Activated naive CD4-positive, alpha-beta T cell treated with anti-CD3 and anti-CD28 coated beads for 36 hours (primary cell): ENCODE results near the gene PPARD. TPM values are rescaled to one million over a fixed set of nuclear protein-coding genes. Genes with fewer than 3 reads are reported as not detected.
A peak's percentile ranks its signal among the peaks of the same experiment; 100 is the strongest.

Experiments used
- CTCF ChIA-PET: fragments of 350-600 bp; sonication (Branson Sonifier 250); formaldehyde crosslinking; loops from one replicate; lab custom pipeline; 2021; ENCODE audit warnings: antibody characterized with exemption; lab: Charles Lee
- DNase-seq: peaks from one replicate; pipeline ENCODE4 v3.0.0-alpha.2; 2020
- H3K27ac Mint-ChIP-seq: one replicate; pipeline ENCODE4 v1.8.0; 2021; ENCODE audit warnings: mild to moderate bottlenecking, mixed read lengths
- H3K27me3 Mint-ChIP-seq: one replicate; pipeline ENCODE4 v1.8.0; 2021; ENCODE audit warnings: low read depth, mixed read lengths
- H3K36me3 Mint-ChIP-seq: one replicate; pipeline ENCODE4 v1.8.0; 2021; ENCODE audit warnings: low read depth, mixed read lengths
- H3K4me1 Mint-ChIP-seq: one replicate; pipeline ENCODE4 v1.8.0; 2021; ENCODE audit warnings: low read depth, mixed read lengths
- H3K4me3 Mint-ChIP-seq: one replicate; pipeline ENCODE4 v1.8.0; 2021; ENCODE audit warnings: mild to moderate bottlenecking, moderate library complexity, mixed read lengths
- H3K9me3 Mint-ChIP-seq: one replicate; pipeline ENCODE4 v1.8.0; 2021; ENCODE audit warnings: mixed read lengths
- intact Hi-C: fragments of 100-400 bp; cut with micrococcal nuclease; formaldehyde crosslinking; loops from one replicate; pipeline ENCODE4 v1.15.1; 2023
- microRNA-seq: library from miRNA; unstranded; fragments of <30 nt; microRNA quantifications from one replicate; pipeline ENCODE4 v1.2.0, GENCODE V29; 2022; ENCODE audit warnings: borderline microRNAs expressed, borderline replicate concordance
- total RNA-seq, 2 experiments: library from RNA; stranded (reverse); gene quantifications; one replicate each; pipeline ENCODE4 v1.2.3, GENCODE V29; 2021

Gene PPARD
- total RNA-seq, 2 experiments from 2014 or later, result 10.8 to 11.2 TPM

- no peaks in the 10 kb centered on the region for H3K27me3 Mint-ChIP-seq
- H3K4me3 Mint-ChIP-seq, result no peak overlapping the region
- CTCF ChIA-PET, result interaction anchor here (0.6 to 0.7 kb wide), 5 partner anchors 13 to 261 kb away, joined by 3 to 5 read pairs (median 3); no protein-coding TSS in a partner anchor
- H3K9me3 Mint-ChIP-seq, result no peaks in the 10 kb centered on the region
- H3K27ac Mint-ChIP-seq, result peak overlapping the region; percentile 46
- intact Hi-C loops, result no loop called here
- peaks cover 46% of the 10 kb centered on the region for H3K36me3 Mint-ChIP-seq
- DNase-seq, result no peak
- peaks cover 31% of the 10 kb centered on the region for H3K4me1 Mint-ChIP-seq
Measured at GRCh38 chr6:35473075-35473849, 130.9 kb downstream of the PPARD start.

GRCh38 chr6:35473850-35474130, 131.4 kb downstream of the PPARD start:
- Mint-ChIP-seq H3K27ac (peak overlapping the region; percentile 46), H3K36me3 (peaks cover 40% of the 10 kb centered on the region), H3K4me1 (peaks cover 31% of the 10 kb centered on the region), H3K4me3 (no peak overlapping the region), H3K9me3 (no peaks in the 10 kb centered on the region), H3K27me3 (no peaks in the 10 kb centered on the region)
- CTCF ChIA-PET, result interaction anchor here (0.6 to 0.7 kb wide), 3 partner anchors 25 to 260 kb away, joined by 3 read pairs; no protein-coding TSS in a partner anchor
- intact Hi-C loops, result no loop called here
- no peak for DNase-seq

- CTCF ChIA-PET, result interaction anchor here (0.7 kb wide), 2 partner anchors 25 to 260 kb away, joined by 3 read pairs; no protein-coding TSS in a partner anchor
- Mint-ChIP-seq H3K36me3 (peaks cover 35% of the 10 kb centered on the region), H3K27me3 (no peaks in the 10 kb centered on the region), H3K4me1 (peaks cover 30% of the 10 kb centered on the region), H3K27ac (no peak overlapping the region), H3K4me3 (no peak overlapping the region), H3K9me3 (no peaks in the 10 kb centered on the region)
- no peak for DNase-seq
- intact Hi-C loops, result no loop called here
Measured at GRCh38 chr6:35474131-35474941, 132.0 kb downstream of the PPARD start.

- intact Hi-C loops, result no loop called here
- Mint-ChIP-seq H3K36me3 (peaks cover 28% of the 10 kb centered on the region), H3K4me1 (peaks cover 23% of the 10 kb centered on the region), H3K4me3 (no peak overlapping the region), H3K9me3 (no peaks in the 10 kb centered on the region), H3K27me3 (no peaks in the 10 kb centered on the region), H3K27ac (no peak overlapping the region)
- DNase-seq, result no peak
- CTCF ChIA-PET, result no interaction called here
Measured at GRCh38 chr6:35474942-35475570, 132.7 kb downstream of the PPARD start.

GRCh38 chr6:35475573-35475972, 133.2 kb downstream of the PPARD start:
- Mint-ChIP-seq H3K4me3 (no peak overlapping the region), H3K4me1 (peaks cover 18% of the 10 kb centered on the region), H3K27ac (no peak overlapping the region), H3K27me3 (no peaks in the 10 kb centered on the region), H3K36me3 (peaks cover 22% of the 10 kb centered on the region), H3K9me3 (no peaks in the 10 kb centered on the region)
- CTCF ChIA-PET, result interaction anchor here (0.8 to 1.1 kb wide), 2 partner anchors 177 to 179 kb away, joined by 3 read pairs; no protein-coding TSS in a partner anchor
- DNase-seq, result no peak
- intact Hi-C loops, result no loop called here

GRCh38 chr6:35476004-35476403, 133.6 kb downstream of the PPARD start:
- H3K27ac Mint-ChIP-seq, result no peak overlapping the region
- H3K9me3 Mint-ChIP-seq, result no peaks in the 10 kb centered on the region
- DNase-seq, result no peak
- CTCF ChIA-PET, result interaction anchor here (0.8 to 2.1 kb wide), 3 partner anchors 8 to 180 kb away, joined by 3 to 11 read pairs (median 3); partner anchors contain the start of gene RPL10A
- H3K4me3 Mint-ChIP-seq, result no peak overlapping the region
- peaks cover 14% of the 10 kb centered on the region for H3K4me1 Mint-ChIP-seq
- no peaks in the 10 kb centered on the region for H3K27me3 Mint-ChIP-seq
- intact Hi-C loops, result no loop called here
- H3K36me3 Mint-ChIP-seq, result peaks cover 18% of the 10 kb centered on the region

- DNase-seq, result no peak
- Mint-ChIP-seq H3K4me1 (peaks cover 5% of the 10 kb centered on the region), H3K27me3 (no peaks in the 10 kb centered on the region), H3K27ac (no peak overlapping the region), H3K9me3 (no peaks in the 10 kb centered on the region), H3K4me3 (no peak overlapping the region), H3K36me3 (peaks cover 9% of the 10 kb centered on the region)
- CTCF ChIA-PET, result interaction anchor here (0.6 to 2.1 kb wide), 3 partner anchors 9 to 161 kb away, joined by 3 to 11 read pairs (median 5); partner anchors contain the start of gene RPL10A
- intact Hi-C loops, result no loop called here
Measured at GRCh38 chr6:35477028-35477427, 134.7 kb downstream of the PPARD start.

Small RNAs within 50 kb of the gene (microRNA-seq; reads per million reads assigned to microRNA genes)
- gene MIR7111, result 9.9 reads per million, percentile 22 among the genes with 10 or more reads in this experiment

Other genes with a start within 250 kb of the PPARD start
- not detected for gene TCP11, start 201.2 kb upstream of the PPARD start, total RNA-seq
- not detected for gene SCUBE3, start 128.6 kb upstream of the PPARD start, total RNA-seq
- gene ZNF76, start 82.8 kb upstream of the PPARD start, total RNA-seq, result 10 to 100 TPM; 32.4 to 38.2 TPM
- 10 to 100 TPM; 89.9 to 90.6 TPM for gene DEF6, start 44.7 kb upstream of the PPARD start, total RNA-seq
- 10 to 100 TPM; 16.3 TPM for gene FANCE, start 109.8 kb downstream of the PPARD start, total RNA-seq
- 1,000 to 10,000 TPM; 2,437 to 2,507 TPM for gene RPL10A, start 125.8 kb downstream of the PPARD start, total RNA-seq
- 1 to 10 TPM; 1.1 to 1.4 TPM for gene TEAD3, start 154.5 kb downstream of the PPARD start, total RNA-seq
- gene TULP1, start 170.3 kb downstream of the PPARD start, total RNA-seq, result not detected